Neural progenitor cell (in vitro differentiated cells): ENCODE results near the gene PRKX. TPM values are rescaled to one million over a fixed set of nuclear protein-coding genes. Genes with fewer than 3 reads are reported as not detected.
A peak's percentile ranks its signal among the peaks of the same experiment; 100 is the strongest.
"Not testable (repeated sequence)": the region's sequence is repeated elsewhere in the genome, so short reads cannot be mapped to it uniquely, and the experiment has no call there.

Source experiments
- DNase-seq: peaks from one replicate; pipeline ENCODE4 v3.0.0-alpha.2; 2016; ENCODE audit warnings: low spot score
- H2AFZ ChIP-seq: fragments of 200-600 bp; sonication (generic); replicated peaks from 2 replicates; pipeline ENCODE4 v1.6.1; 2016; ENCODE audit warnings: antibody characterized with exemption
- H3F3A ChIP-seq: fragments of 200-600 bp; sonication (generic); 2 replicates; pipeline ENCODE4 v1.6.1; 2016; ENCODE audit warnings: antibody characterized with exemption, low read depth
- H3K27ac ChIP-seq: fragments of 200-600 bp; sonication (generic); 2 replicates; pipeline ENCODE4 v1.5.1; 2016; ENCODE audit warnings: mild to moderate bottlenecking
- H3K27me3 ChIP-seq: fragments of 200-600 bp; sonication (generic); 2 replicates; pipeline ENCODE4 v1.6.1; 2016; ENCODE audit warnings: mild to moderate bottlenecking, moderate library complexity
- H3K36me3 ChIP-seq: fragments of 200-600 bp; sonication (generic); 2 replicates; pipeline ENCODE4 v1.5.1; 2016
- H3K4me1 ChIP-seq: fragments of 200-600 bp; sonication (generic); 2 replicates; pipeline ENCODE4 v1.6.1; 2016; ENCODE audit warnings: mixed run types
- H3K4me2 ChIP-seq: fragments of 200-600 bp; sonication (generic); 2 replicates; pipeline ENCODE4 v1.6.1; 2016
- H3K4me3 ChIP-seq: fragments of 200-600 bp; sonication (generic); 2 replicates; pipeline ENCODE4 v1.5.1; 2016
- H3K79me2 ChIP-seq: fragments of 200-600 bp; sonication (generic); 2 replicates; pipeline ENCODE4 v1.6.1; 2016; ENCODE audit warnings: low read depth
- H3K9ac ChIP-seq: fragments of 200-600 bp; sonication (generic); 2 replicates; pipeline ENCODE4 v1.6.1; 2016
- H3K9me3 ChIP-seq: fragments of 200-600 bp; sonication (generic); 2 replicates; pipeline ENCODE4 v1.5.1; 2016; ENCODE audit warnings: low read depth
- H4K20me1 ChIP-seq: fragments of 200-600 bp; sonication (generic); 2 replicates; pipeline ENCODE4 v1.6.1; 2016; ENCODE audit warnings: low read depth
- H3K27ac Mint-ChIP-seq: 3 replicates; pipeline ENCODE4 v1.8.0; 2021; ENCODE audit warnings: mixed read lengths
- H3K27me3 Mint-ChIP-seq: 2 replicates; pipeline ENCODE4 v1.8.0; 2022; ENCODE audit warnings: low read depth, mild to moderate bottlenecking, inconsistent platforms, moderate library complexity, mixed read lengths; ENCODE audit not compliant: insufficient read depth
- H3K36me3 Mint-ChIP-seq: 3 replicates; pipeline ENCODE4 v1.8.0; 2021; ENCODE audit warnings: mixed read lengths
- H3K4me1 Mint-ChIP-seq: 3 replicates; pipeline ENCODE4 v1.8.0; 2021; ENCODE audit warnings: mixed read lengths
- H3K4me3 Mint-ChIP-seq: 3 replicates; pipeline ENCODE4 v1.8.0; 2021; ENCODE audit warnings: mild to moderate bottlenecking, moderate library complexity, mixed read lengths
- H3K9me3 Mint-ChIP-seq: 3 replicates; pipeline ENCODE4 v1.8.0; 2020; ENCODE audit warnings: mixed read lengths
- EZH2 ChIP-seq: fragments of 200-600 bp; sonication (generic); IDR thresholded peaks from 2 replicates; pipeline ENCODE4 v1.6.1; 2017; ENCODE audit warnings: antibody characterized with exemption, mild to moderate bottlenecking, moderate library complexity
- EZH2phosphoT487 ChIP-seq: fragments of 200-600 bp; sonication (generic); IDR thresholded peaks from 2 replicates; pipeline ENCODE4 v1.6.1; 2017; ENCODE audit warnings: antibody characterized with exemption
- total RNA-seq: library from RNA; depleted of rRNA; stranded (reverse); fragments of >200 nt; gene quantifications from 2 replicates; pipeline ENCODE4 v1.2.3, GENCODE V29; 2015; ENCODE audit warnings: low replicate concordance
- TF ChIP-seq, protein P1 (sequence below): fragments of 200-600 bp; sonication (generic); IDR thresholded peaks from 2 replicates; pipeline ENCODE4 v1.5.1; 2017; ENCODE audit warnings: antibody characterized with exemption, mild to moderate bottlenecking

PRKX gene
- total RNA-seq, 1 donor from 2014 or later: 14.6 TPM

DNA sequence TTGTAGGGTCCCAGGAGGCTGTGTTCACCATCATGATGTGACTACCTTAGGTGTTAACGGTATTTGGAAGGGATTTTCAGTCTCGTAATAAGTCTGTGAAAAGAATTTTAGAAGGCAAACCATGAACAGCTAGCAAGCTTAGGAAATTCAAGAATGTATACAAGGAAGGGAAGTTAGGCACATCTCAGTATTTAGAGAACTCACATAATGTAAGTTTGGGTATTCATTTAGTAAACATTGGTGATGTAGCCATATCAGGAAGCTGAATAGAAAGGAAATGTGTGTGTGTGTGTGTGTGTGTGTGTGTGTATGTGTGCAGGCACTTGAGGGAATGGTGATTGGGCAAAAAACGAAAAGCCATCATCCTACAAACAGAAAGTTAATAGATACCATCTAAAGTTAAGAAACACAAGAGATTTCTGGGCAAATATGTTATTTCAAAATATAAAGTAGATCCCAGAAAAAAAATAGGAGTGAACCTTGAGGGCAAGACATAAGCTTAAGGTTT, 34.7 kb upstream of the PRKX start:
- Mint-ChIP-seq H3K4me1 (no peaks in the 10 kb centered on the region), H3K27ac (no peak overlapping the region), H3K27me3 (peaks cover 2% of the 10 kb centered on the region), H3K36me3 (no peaks in the 10 kb centered on the region), H3K9me3 (no peaks in the 10 kb centered on the region), H3K4me3 (no peak overlapping the region)
- H3K9ac ChIP-seq: no peak overlapping the region
- DNase-seq: no peak
- no peaks in the 10 kb centered on the region for H3K27me3 ChIP-seq
- H2AFZ ChIP-seq: no peak overlapping the region
- H3K4me2 ChIP-seq: no peak overlapping the region
- no peaks in the 10 kb centered on the region for H3F3A ChIP-seq
- no peaks in the 10 kb centered on the region for H3K79me2 ChIP-seq
- H3K4me3 ChIP-seq: no peak overlapping the region
- H3K9me3 ChIP-seq: no peaks in the 10 kb centered on the region
- no peaks in the 10 kb centered on the region for H3K4me1 ChIP-seq
- H3K36me3 ChIP-seq: no peaks in the 10 kb centered on the region
- TF ChIP-seq EZH2phosphoT487 (no peak), EZH2 (no peak)
- TF ChIP-seq, protein P1, sequence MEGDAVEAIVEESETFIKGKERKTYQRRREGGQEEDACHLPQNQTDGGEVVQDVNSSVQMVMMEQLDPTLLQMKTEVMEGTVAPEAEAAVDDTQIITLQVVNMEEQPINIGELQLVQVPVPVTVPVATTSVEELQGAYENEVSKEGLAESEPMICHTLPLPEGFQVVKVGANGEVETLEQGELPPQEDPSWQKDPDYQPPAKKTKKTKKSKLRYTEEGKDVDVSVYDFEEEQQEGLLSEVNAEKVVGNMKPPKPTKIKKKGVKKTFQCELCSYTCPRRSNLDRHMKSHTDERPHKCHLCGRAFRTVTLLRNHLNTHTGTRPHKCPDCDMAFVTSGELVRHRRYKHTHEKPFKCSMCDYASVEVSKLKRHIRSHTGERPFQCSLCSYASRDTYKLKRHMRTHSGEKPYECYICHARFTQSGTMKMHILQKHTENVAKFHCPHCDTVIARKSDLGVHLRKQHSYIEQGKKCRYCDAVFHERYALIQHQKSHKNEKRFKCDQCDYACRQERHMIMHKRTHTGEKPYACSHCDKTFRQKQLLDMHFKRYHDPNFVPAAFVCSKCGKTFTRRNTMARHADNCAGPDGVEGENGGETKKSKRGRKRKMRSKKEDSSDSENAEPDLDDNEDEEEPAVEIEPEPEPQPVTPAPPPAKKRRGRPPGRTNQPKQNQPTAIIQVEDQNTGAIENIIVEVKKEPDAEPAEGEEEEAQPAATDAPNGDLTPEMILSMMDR: no peak
- no peak overlapping the region for H3K27ac ChIP-seq
- no peaks in the 10 kb centered on the region for H4K20me1 ChIP-seq

DNA sequence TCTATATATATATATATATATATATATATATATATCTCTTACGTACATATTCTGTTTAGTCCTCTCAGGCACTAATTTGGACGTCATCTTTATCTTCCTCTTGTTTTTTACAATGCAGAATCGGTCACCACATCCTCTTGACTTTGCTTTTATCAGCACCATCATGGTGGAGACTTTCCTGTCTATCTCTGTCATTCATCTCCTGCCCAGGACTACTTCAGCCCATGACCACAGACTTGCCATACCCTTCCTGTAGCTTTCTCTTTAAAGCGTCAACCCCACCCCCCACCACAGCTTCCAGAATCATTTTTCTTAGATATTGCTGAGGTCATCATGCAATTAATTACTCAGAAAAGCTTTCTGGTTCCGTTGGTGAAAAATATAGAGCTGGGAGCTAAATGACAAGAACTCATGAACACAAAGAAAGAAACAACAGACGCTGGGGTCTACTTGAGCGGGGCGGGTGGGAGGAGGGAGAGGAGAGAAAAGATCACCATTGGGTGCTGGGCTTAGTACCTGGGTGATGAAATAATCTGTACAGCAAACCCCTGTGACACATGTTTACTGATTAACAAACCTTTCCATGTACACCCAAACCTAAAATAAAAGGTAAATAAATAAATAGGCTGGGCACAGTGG, 30.5 kb upstream of the PRKX start:
- H3K4me1 ChIP-seq: no peaks in the 10 kb centered on the region
- DNase-seq: no peak
- H3K4me3 ChIP-seq: no peak overlapping the region
- Mint-ChIP-seq H3K4me3 (no peak overlapping the region), H3K27me3 (no peaks in the 10 kb centered on the region), H3K9me3 (peaks cover 6% of the 10 kb centered on the region), H3K27ac (no peak overlapping the region), H3K4me1 (no peaks in the 10 kb centered on the region), H3K36me3 (no peaks in the 10 kb centered on the region)
- no peak overlapping the region for H2AFZ ChIP-seq
- H3K79me2 ChIP-seq: no peaks in the 10 kb centered on the region
- no peaks in the 10 kb centered on the region for H3F3A ChIP-seq
- H4K20me1 ChIP-seq: no peaks in the 10 kb centered on the region
- no peak overlapping the region for H3K27ac ChIP-seq
- no peaks in the 10 kb centered on the region for H3K27me3 ChIP-seq
- H3K9ac ChIP-seq: no peak overlapping the region
- no peaks in the 10 kb centered on the region for H3K9me3 ChIP-seq
- H3K36me3 ChIP-seq: no peaks in the 10 kb centered on the region
- TF ChIP-seq EZH2phosphoT487 (no peak), EZH2 (no peak)
- TF ChIP-seq, protein P1: no peak
- no peak overlapping the region for H3K4me2 ChIP-seq

GRCh38 chrX:3740946-3741345, 27.5 kb upstream of the PRKX start:
- H3K9me3 ChIP-seq, H3K27ac Mint-ChIP-seq, H3K4me3 ChIP-seq, H3K79me2 ChIP-seq, DNase-seq, H3K36me3 Mint-ChIP-seq, H3K4me1 Mint-ChIP-seq, H2AFZ ChIP-seq, H3K27me3 ChIP-seq, H3K4me2 ChIP-seq, H3K9ac ChIP-seq, H3K36me3 ChIP-seq, H3F3A ChIP-seq, H3K9me3 Mint-ChIP-seq, H4K20me1 ChIP-seq, H3K27me3 Mint-ChIP-seq, H3K4me3 Mint-ChIP-seq, H3K27ac ChIP-seq, H3K4me1 ChIP-seq: not testable (repeated sequence)

DNA sequence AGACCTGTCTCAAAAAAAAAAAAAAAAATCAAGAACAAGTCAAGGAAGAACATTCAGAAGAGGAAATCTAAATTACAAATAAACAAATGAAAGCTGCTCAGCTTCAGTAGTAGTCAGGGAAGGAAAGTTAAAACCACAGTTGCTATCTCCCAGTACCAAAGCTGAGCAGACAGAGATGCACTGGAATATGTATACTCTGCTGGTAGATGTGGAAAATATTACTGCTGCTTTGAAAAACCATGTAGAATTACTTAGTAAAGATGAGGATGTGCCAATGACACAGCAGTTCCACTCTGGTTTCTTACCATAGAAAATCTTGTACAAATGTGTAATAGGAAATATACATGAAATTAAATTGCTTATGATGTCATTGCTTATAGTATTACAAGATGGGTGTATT, 25.1 kb upstream of the PRKX start:
- Histone ChIP-seq H3K4me3 (no peak overlapping the region), H3K4me1 (peaks cover 5% of the 10 kb centered on the region), H4K20me1 (no peaks in the 10 kb centered on the region), H3K79me2 (no peaks in the 10 kb centered on the region), H3K27me3 (no peaks in the 10 kb centered on the region), H2AFZ (no peak overlapping the region), H3K27ac (no peak overlapping the region), H3K36me3 (no peaks in the 10 kb centered on the region), H3K4me2 (no peak overlapping the region), H3K9ac (no peak overlapping the region), H3F3A (no peaks in the 10 kb centered on the region), H3K9me3 (no peaks in the 10 kb centered on the region)
- H3K27ac Mint-ChIP-seq: no peak overlapping the region
- DNase-seq: no peak
- H3K4me3 Mint-ChIP-seq: no peak overlapping the region
- H3K9me3 Mint-ChIP-seq: peaks cover 9% of the 10 kb centered on the region
- H3K36me3 Mint-ChIP-seq: no peaks in the 10 kb centered on the region
- H3K27me3 Mint-ChIP-seq: peaks cover 2% of the 10 kb centered on the region
- TF ChIP-seq, protein P1: no peak
- TF ChIP-seq EZH2phosphoT487 (no peak), EZH2 (no peak)
- no peaks in the 10 kb centered on the region for H3K4me1 Mint-ChIP-seq

DNA sequence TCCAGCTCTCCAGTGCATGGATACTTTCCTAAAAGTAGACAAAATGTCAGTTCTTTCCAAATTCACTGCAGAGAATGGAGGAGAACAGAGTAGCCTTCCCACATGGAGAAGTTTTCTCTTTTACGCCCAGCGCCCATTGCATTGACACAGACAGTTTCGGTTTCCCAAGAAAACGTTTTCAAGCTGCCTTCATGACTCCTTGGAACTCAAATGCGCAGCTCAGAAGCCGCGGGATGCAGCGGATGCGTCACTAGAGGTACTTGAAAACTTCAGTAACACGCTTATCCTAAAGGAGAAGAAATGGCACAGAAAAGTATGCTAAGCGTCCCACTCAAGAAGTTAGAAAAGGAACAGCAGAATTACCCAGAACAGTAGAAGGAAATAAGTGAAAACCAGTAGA, 23.1 kb upstream of the PRKX start:
- H3K4me1 Mint-ChIP-seq, H3K36me3 Mint-ChIP-seq, H3K36me3 ChIP-seq, H3K4me1 ChIP-seq, H3K27me3 ChIP-seq, H3K9ac ChIP-seq, H3K79me2 ChIP-seq, H3K27ac ChIP-seq, H3K4me3 ChIP-seq, H3K4me3 Mint-ChIP-seq, H4K20me1 ChIP-seq, H3K27me3 Mint-ChIP-seq, H3F3A ChIP-seq, H3K9me3 ChIP-seq, H3K27ac Mint-ChIP-seq, DNase-seq, H3K4me2 ChIP-seq, H3K9me3 Mint-ChIP-seq: not testable (repeated sequence)
- peak overlapping the region; percentile 42 for H2AFZ ChIP-seq

GRCh38 chrX:3735891-3736290, 22.4 kb upstream of the PRKX start:
- not testable (repeated sequence) for H3K9me3 ChIP-seq, H3K4me3 ChIP-seq, H3K4me1 Mint-ChIP-seq, H3K79me2 ChIP-seq, H3K9me3 Mint-ChIP-seq, H3K36me3 Mint-ChIP-seq, H3K27me3 ChIP-seq, H3K27ac ChIP-seq, H3K4me1 ChIP-seq, H3K36me3 ChIP-seq, H3K27ac Mint-ChIP-seq, H3K4me3 Mint-ChIP-seq, H3K27me3 Mint-ChIP-seq, H3K4me2 ChIP-seq, H4K20me1 ChIP-seq, H3K9ac ChIP-seq, H3F3A ChIP-seq
- peak overlapping the region; percentile 42 for H2AFZ ChIP-seq
- peak; percentile 25 for DNase-seq
